Measurements from ENCODE around the gene PEX5.
"Not testable (repeated sequence)": the region's sequence is repeated elsewhere in the genome, so short reads cannot be mapped to it uniquely, and the experiment has no call there.

The PEX5 gene

DNA sequence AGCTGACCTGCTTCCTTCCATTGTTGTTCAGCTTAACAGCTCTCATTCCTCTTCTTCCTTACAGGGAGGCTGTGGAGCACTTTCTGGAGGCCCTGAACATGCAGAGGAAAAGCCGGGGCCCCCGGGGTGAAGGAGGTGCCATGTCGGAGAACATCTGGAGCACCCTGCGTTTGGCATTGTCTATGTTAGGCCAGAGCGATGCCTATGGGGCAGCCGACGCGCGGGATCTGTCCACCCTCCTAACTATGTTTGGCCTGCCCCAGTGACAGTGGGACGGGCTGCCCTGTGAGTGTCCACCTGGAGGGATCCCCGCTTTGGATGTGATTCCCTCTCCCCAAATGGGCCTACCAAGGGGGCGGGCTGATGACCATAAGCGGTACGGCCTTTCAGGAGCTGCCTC is 20.5 kb downstream of the PEX5 start:
- Histone ChIP-seq H3K36me3 (ENCODE audit: insufficient read depth) (no peaks in the 10 kb centered on the region; the same call in 1 of the 2 replicates), H2AFZ (ENCODE audit: low read depth) (no peak overlapping the region), H3K79me2 (ENCODE audit: insufficient read depth, low read depth) (no peaks in the 10 kb centered on the region), H3K27ac (no peak overlapping the region), H3K9ac (no peak overlapping the region), H3K27me3 (ENCODE audit: insufficient read depth, low read depth) (no peaks in the 10 kb centered on the region), H4K20me1 (ENCODE audit: insufficient read depth) (no peaks in the 10 kb centered on the region), H3K4me2 (no peak overlapping the region), H3K4me1 (ENCODE audit: low read depth, poor library complexity, severe bottlenecking) (no peaks in the 10 kb centered on the region), H3K4me3 (IDR thresholded peaks at IDR 0.05; ENCODE audit: insufficient read depth, low read depth, low read length) (no peak overlapping the region)
- TF ChIP-seq CTCF (conservative IDR thresholded peaks at IDR 0.05; ENCODE audit: low read depth, low read length): no peak

DNA sequence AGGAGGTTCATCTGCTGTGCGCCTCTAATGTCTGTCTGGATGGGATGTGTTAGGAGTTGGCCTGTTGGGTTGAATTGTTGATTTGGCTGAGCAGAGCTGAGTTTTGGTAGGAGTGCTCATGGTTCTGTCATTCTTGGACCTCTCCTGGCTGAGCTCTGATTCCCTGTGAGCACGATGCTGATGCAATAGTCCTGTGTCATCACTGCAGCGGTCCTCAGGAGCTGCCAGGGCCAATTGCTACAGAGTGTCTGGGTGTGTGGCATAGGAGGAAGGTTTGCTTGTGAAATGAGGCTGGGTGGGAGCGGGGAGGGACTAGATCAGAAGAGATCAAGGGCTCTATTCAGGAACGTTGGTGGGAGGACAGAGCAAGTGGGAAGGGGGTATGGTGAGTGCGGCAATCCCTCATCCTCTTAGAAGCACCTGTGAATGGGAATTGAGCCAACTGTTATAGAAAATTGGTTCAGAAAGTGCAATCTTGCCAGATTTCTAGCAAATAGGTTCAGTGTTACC is 21.2 kb downstream of the PEX5 start:
- TF ChIP-seq CTCF (conservative IDR thresholded peaks at IDR 0.05; ENCODE audit: low read depth, low read length): no peak
- Histone ChIP-seq H3K4me2 (no peak overlapping the region), H3K79me2 (ENCODE audit: insufficient read depth, low read depth) (no peaks in the 10 kb centered on the region), H2AFZ (ENCODE audit: low read depth) (no peak overlapping the region), H4K20me1 (ENCODE audit: insufficient read depth) (no peaks in the 10 kb centered on the region), H3K9ac (no peak overlapping the region), H3K4me1 (ENCODE audit: low read depth, poor library complexity, severe bottlenecking) (no peaks in the 10 kb centered on the region), H3K27ac (no peak overlapping the region), H3K4me3 (IDR thresholded peaks at IDR 0.05; ENCODE audit: insufficient read depth, low read depth, low read length) (no peak overlapping the region), H3K27me3 (ENCODE audit: insufficient read depth, low read depth) (no peaks in the 10 kb centered on the region), H3K36me3 (ENCODE audit: insufficient read depth) (no peaks in the 10 kb centered on the region; the same call in 1 of the 2 replicates)

- no peaks in the 10 kb centered on the region for H3K79me2 ChIP-seq (ENCODE audit: insufficient read depth, low read depth)
- H4K20me1 ChIP-seq (ENCODE audit: insufficient read depth): no peaks in the 10 kb centered on the region
- TF ChIP-seq CTCF (conservative IDR thresholded peaks at IDR 0.05; ENCODE audit: low read depth, low read length): no peak
- no peaks in the 10 kb centered on the region; the same call in 1 of the 2 replicates for H3K27me3 ChIP-seq (ENCODE audit: insufficient read depth, low read depth)
- no peak overlapping the region for H3K4me3 ChIP-seq (IDR thresholded peaks at IDR 0.05; ENCODE audit: insufficient read depth, low read depth, low read length)
- no peaks in the 10 kb centered on the region for H3K4me1 ChIP-seq (ENCODE audit: low read depth, poor library complexity, severe bottlenecking)
- no peak overlapping the region for H2AFZ ChIP-seq (ENCODE audit: low read depth)
- no peaks in the 10 kb centered on the region; the same call in 1 of the 2 replicates for H3K36me3 ChIP-seq (ENCODE audit: insufficient read depth)
- H3K9ac ChIP-seq: no peak overlapping the region
- H3K27ac ChIP-seq: no peak overlapping the region
- no peak overlapping the region for H3K4me2 ChIP-seq
Observed at GRCh38 chr12:7212678-7213077, 23.2 kb downstream of the PEX5 start.

DNA sequence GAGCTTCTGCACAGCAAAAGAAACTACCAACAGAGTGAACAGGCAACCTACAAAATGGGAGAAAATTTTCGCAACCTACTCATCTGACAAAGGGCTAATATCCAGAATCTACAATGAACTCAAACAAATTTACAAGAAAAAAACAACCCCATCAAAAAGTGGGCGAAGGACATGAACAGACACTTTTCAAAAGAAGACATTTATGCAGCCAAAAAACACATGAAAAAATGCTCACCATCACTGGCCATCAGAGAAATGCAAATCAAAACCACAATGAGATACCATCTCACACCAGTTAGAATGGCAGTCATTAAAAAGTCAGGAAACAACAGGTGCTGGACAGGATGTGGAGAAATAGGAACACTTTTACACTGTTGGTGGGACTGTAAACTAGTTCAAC is 24.3 kb downstream of the PEX5 start:
- not testable (repeated sequence) for H3K9ac ChIP-seq; H3K4me3 ChIP-seq (IDR thresholded peaks at IDR 0.05; ENCODE audit: insufficient read depth, low read depth, low read length); H2AFZ ChIP-seq (ENCODE audit: low read depth); H3K27ac ChIP-seq; H3K36me3 ChIP-seq (ENCODE audit: insufficient read depth); H3K4me1 ChIP-seq (ENCODE audit: low read depth, poor library complexity, severe bottlenecking); H3K79me2 ChIP-seq (ENCODE audit: insufficient read depth, low read depth); H4K20me1 ChIP-seq (ENCODE audit: insufficient read depth); H3K4me2 ChIP-seq; H3K27me3 ChIP-seq (ENCODE audit: insufficient read depth, low read depth)

- no peaks in the 10 kb centered on the region for H3K79me2 ChIP-seq (ENCODE audit: insufficient read depth, low read depth)
- H3K27me3 ChIP-seq (ENCODE audit: insufficient read depth, low read depth): no peaks in the 10 kb centered on the region; the same call in 1 of the 2 replicates
- no peaks in the 10 kb centered on the region for H3K4me1 ChIP-seq (ENCODE audit: low read depth, poor library complexity, severe bottlenecking)
- no peaks in the 10 kb centered on the region for H3K36me3 ChIP-seq (ENCODE audit: insufficient read depth)
- TF ChIP-seq CTCF (conservative IDR thresholded peaks at IDR 0.05; ENCODE audit: low read depth, low read length): no peak
- H4K20me1 ChIP-seq (ENCODE audit: insufficient read depth): no peaks in the 10 kb centered on the region
- H3K4me3 ChIP-seq (IDR thresholded peaks at IDR 0.05; ENCODE audit: insufficient read depth, low read depth, low read length): no peak overlapping the region
- H3K27ac ChIP-seq: no peak overlapping the region
- H2AFZ ChIP-seq (ENCODE audit: low read depth): no peak overlapping the region
- H3K9ac ChIP-seq: no peak overlapping the region
- H3K4me2 ChIP-seq: no peak overlapping the region
Observed at GRCh38 chr12:7217475-7218069, 28.1 kb downstream of the PEX5 start.

Measured in KMS-11 (cell line).